Gastrocnemius medialis (tissue), 4 donors: ENCODE data around the gene ANKS1B. TPM values are rescaled to one million over a fixed set of nuclear protein-coding genes. Genes with fewer than 3 reads are reported as not detected.

Source experiments
- ATAC-seq, 2 donors: fragments of 150-250 bp; one replicate each; pipeline ENCODE4 v1.9.1; 2016
- DNase-seq, 2 donors: peaks; one replicate each; pipeline ENCODE4 v3.0.0-alpha.2; 2019
- H3K27ac ChIP-seq, 4 donors: fragments of 200-600 bp; sonication (generic); 1 replicate in 1 of 4; 2 replicates in 3 of 4; pipeline ENCODE4 v1.5.1; 2016 to 2018; ENCODE audit warnings: mild to moderate bottlenecking in 2 of 4, moderate library complexity in 1 of 4
- H3K27me3 ChIP-seq, 3 donors: fragments of 200-600 bp; sonication (generic) in 2 of 3; 1 replicate in 1 of 3; 2 replicates in 2 of 3; pipeline versions ENCODE4 v1.5.1 to v1.6.0; 2016 to 2019; ENCODE audit warnings: mild to moderate bottlenecking in 1 of 3, moderate library complexity in 1 of 3
- H3K36me3 ChIP-seq, 2 donors: fragments of 200-600 bp; sonication (generic) in 1 of 2; one replicate each; pipeline ENCODE4 v1.5.1; 2017 to 2018
- H3K4me1 ChIP-seq, 2 donors: fragments of 200-600 bp; sonication (generic) in 1 of 2; one replicate each; pipeline ENCODE4 v1.5.1; 2016 to 2017; ENCODE audit warnings: mild to moderate bottlenecking in 2 of 2
- H3K4me3 ChIP-seq, 4 donors: fragments of 200-600 bp; sonication (generic) in 3 of 4; 1 replicate in 1 of 4; 2 replicates in 3 of 4; pipeline ENCODE4 v1.5.1; 2016 to 2019; ENCODE audit warnings: mild to moderate bottlenecking in 2 of 4
- H3K9me3 ChIP-seq, 3 donors: fragments of 200-600 bp; sonication (generic) in 2 of 3; 1 replicate in 1 of 3; 2 replicates in 2 of 3; pipeline ENCODE4 v1.5.1; 2016 to 2019
- POLR2A ChIP-seq, 2 donors: fragments of 450-650 bp; IDR thresholded peaks; one replicate each; pipeline ENCODE4 v1.6.1; 2017; ENCODE audit warnings: antibody characterized with exemption in 2 of 2, mild to moderate bottlenecking in 2 of 2, moderate library complexity in 2 of 2
- in situ Hi-C, 4 donors: fragments of 200-750 bp; cut with MboI; loops; one replicate each; pipeline versions ENCODE4 v1.15.0 to v1.8.0; 2017; ENCODE audit warnings: low sequenced_read_pairs in 4 of 4
- intact Hi-C: fragments of 100-400 bp; cut with DNase I; formaldehyde crosslinking; loops from one replicate; pipeline ENCODE4 v1.15.1; 2023; ENCODE audit warnings: low total_unique reads
- total RNA-seq, 4 donors: library from RNA; depleted of rRNA; stranded (reverse); fragments of >200 nt; gene quantifications; one replicate each; pipeline versions ENCODE4 v1.1.0 to v1.2.3, GENCODE V29; 2016
- TF ChIP-seq, protein P1 (sequence below), 5 experiments: fragments of 450-650 bp in 3 of 5; fragments of 200-600 bp in 2 of 5; sonication (generic) in 2 of 5; IDR thresholded peaks in 4 of 5; conservative IDR thresholded peaks in 1 of 5; 1 replicate in 4 of 5; 2 replicates in 1 of 5; pipeline ENCODE4 v1.5.1; 2016 to 2019; ENCODE audit warnings: antibody characterized with exemption in 5 of 5, mild to moderate bottlenecking in 3 of 5, moderate library complexity in 3 of 5

Gene ANKS1B
- total RNA-seq, 4 donors from 2014 or later = 3.9 to 14.5 (median 5.7) TPM

GRCh38 chr12:99131751-99132199 is 853.0 kb downstream of the ANKS1B start:
- ATAC-seq = no peak
- in situ Hi-C loops (no loop called here), intact Hi-C loops (no loop called here)
- no peaks in the 10 kb centered on the region for H3K9me3 ChIP-seq
- TF ChIP-seq, protein P1, sequence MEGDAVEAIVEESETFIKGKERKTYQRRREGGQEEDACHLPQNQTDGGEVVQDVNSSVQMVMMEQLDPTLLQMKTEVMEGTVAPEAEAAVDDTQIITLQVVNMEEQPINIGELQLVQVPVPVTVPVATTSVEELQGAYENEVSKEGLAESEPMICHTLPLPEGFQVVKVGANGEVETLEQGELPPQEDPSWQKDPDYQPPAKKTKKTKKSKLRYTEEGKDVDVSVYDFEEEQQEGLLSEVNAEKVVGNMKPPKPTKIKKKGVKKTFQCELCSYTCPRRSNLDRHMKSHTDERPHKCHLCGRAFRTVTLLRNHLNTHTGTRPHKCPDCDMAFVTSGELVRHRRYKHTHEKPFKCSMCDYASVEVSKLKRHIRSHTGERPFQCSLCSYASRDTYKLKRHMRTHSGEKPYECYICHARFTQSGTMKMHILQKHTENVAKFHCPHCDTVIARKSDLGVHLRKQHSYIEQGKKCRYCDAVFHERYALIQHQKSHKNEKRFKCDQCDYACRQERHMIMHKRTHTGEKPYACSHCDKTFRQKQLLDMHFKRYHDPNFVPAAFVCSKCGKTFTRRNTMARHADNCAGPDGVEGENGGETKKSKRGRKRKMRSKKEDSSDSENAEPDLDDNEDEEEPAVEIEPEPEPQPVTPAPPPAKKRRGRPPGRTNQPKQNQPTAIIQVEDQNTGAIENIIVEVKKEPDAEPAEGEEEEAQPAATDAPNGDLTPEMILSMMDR (IDR thresholded peaks at IDR 0.05 in 4 of 5, conservative IDR thresholded peaks at IDR 0.05 in 1 of 5) = no peak
- TF ChIP-seq POLR2A (IDR thresholded peaks at IDR 0.05) = no peak
- no peaks in the 10 kb centered on the region for H3K27me3 ChIP-seq
- H3K4me1 ChIP-seq = no peaks in the 10 kb centered on the region
- no peak for DNase-seq
- H3K36me3 ChIP-seq = no peaks in the 10 kb centered on the region
- no peak overlapping the region for H3K4me3 ChIP-seq
- no peak overlapping the region for H3K27ac ChIP-seq

DNA sequence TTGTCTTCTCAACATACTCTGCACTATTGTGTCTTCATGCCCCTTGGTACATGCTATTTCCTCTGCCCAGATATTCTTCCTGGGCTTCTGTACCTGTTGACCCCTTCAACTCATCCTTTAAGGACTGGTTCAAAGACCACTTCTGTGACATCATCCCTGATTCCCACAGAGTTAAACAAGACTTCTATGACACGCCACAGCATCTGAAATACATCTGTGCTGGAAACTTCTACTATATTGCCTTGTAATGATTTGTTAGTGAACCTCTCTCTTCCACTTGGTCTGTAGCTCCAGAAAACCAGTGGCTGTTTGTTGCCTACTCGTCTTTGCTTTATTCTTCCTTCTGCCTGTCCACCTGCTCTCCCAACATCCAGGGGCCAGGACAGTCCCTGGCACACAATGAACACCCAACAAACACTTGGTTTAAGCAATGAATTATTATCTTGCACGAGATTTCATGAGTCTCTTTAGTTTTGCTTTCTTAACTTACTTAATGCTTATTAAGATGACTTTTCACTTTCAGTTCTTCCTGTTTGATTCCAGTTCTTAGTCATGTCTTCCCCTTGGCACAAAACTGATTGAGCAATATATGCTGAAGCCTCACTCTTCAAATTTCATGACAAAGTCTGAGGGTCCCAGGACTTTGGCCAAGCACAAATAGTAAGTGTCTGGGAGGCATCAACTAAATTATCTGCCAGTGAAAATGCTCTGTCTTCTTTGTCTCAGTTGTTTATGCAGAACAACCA is 853.8 kb downstream of the ANKS1B start:
- ATAC-seq = peak in 1 of 2 donors; percentile 50
- TF ChIP-seq, protein P1 (IDR thresholded peaks at IDR 0.05 in 4 of 5, conservative IDR thresholded peaks at IDR 0.05 in 1 of 5) = no peak
- no peak for TF ChIP-seq POLR2A (IDR thresholded peaks at IDR 0.05)
- peak overlapping the region in 1 of 4 donors; percentile 9 for H3K4me3 ChIP-seq
- intact Hi-C loops = no loop called here
- peak overlapping the region in 2 of 4 donors; percentile 18 to 28 for H3K27ac ChIP-seq
- H3K4me1 ChIP-seq = no peaks in the 10 kb centered on the region
- H3K36me3 ChIP-seq = no peaks in the 10 kb centered on the region
- in situ Hi-C loops = no loop called here
- DNase-seq = no peak
- no peaks in the 10 kb centered on the region for H3K27me3 ChIP-seq
- H3K9me3 ChIP-seq = no peaks in the 10 kb centered on the region

GRCh38 chr12:99128246-99128802 is 856.4 kb downstream of the ANKS1B start:
- in situ Hi-C loops = no loop called here
- no peak for DNase-seq
- H3K9me3 ChIP-seq = no peaks in the 10 kb centered on the region
- intact Hi-C loops = no loop called here
- no peaks in the 10 kb centered on the region for H3K36me3 ChIP-seq
- no peaks in the 10 kb centered on the region for H3K4me1 ChIP-seq
- no peaks in the 10 kb centered on the region for H3K27me3 ChIP-seq
- TF ChIP-seq, protein P1 (IDR thresholded peaks at IDR 0.05 in 4 of 5, conservative IDR thresholded peaks at IDR 0.05 in 1 of 5) = no peak
- TF ChIP-seq POLR2A (IDR thresholded peaks at IDR 0.05) = no peak
- no peak overlapping the region for H3K27ac ChIP-seq
- no peak for ATAC-seq
- H3K4me3 ChIP-seq = no peak overlapping the region

DNA sequence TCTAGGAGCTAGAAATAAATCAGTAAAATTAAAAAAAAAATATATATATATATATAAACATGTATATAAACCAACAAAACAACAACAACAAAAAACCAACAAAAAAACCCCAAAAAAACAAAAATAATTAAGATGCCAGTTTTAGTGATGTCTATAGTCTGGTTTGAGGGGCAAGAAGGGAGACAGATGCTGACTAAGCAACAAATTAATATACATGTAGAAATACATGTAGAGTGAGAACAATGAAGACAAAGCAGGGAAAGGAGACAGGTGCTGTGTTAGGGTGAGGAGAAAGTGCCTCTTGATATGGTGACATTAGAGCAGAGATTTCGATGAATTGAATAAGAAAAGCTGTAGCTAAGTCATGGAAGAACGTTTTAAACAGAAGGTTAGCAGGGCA is 861.8 kb downstream of the ANKS1B start:
- Histone ChIP-seq H3K4me3 (no peak overlapping the region), H3K27me3 (no peaks in the 10 kb centered on the region), H3K36me3 (no peaks in the 10 kb centered on the region), H3K4me1 (no peaks in the 10 kb centered on the region), H3K9me3 (no peaks in the 10 kb centered on the region), H3K27ac (no peak overlapping the region)
- in situ Hi-C loops = no loop called here
- DNase-seq = no peak
- intact Hi-C loops = no loop called here
- TF ChIP-seq, protein P1 (IDR thresholded peaks at IDR 0.05 in 4 of 5, conservative IDR thresholded peaks at IDR 0.05 in 1 of 5) = no peak
- no peak for TF ChIP-seq POLR2A (IDR thresholded peaks at IDR 0.05)
- no peak for ATAC-seq
